Skin epidermis (tissue), 12 donors: Measurements from ENCODE around the gene CTDSP2.
"Not testable (repeated sequence)": the region's sequence is repeated elsewhere in the genome, so short reads cannot be mapped to it uniquely, and the experiment has no call there.

ENCODE experiments used
- H3K27ac ChIP-seq, 21 experiments: fragments of 200-600 bp; sonication (generic) in 11 of 21; one replicate each; pipeline ENCODE4 v1.5.0; 2020; ENCODE audit warnings: mild to moderate bottlenecking in 3 of 21, inconsistent platforms in 2 of 21, moderate library complexity in 2 of 21
- H3K4me3 ChIP-seq, 7 experiments: fragments of 200-600 bp; sonication (generic) in 2 of 7; one replicate each; pipeline ENCODE4 v1.5.0; 2020; ENCODE audit warnings: inconsistent platforms in 2 of 7, mild to moderate bottlenecking in 2 of 7, moderate library complexity in 1 of 7

The CTDSP2 gene

DNA sequence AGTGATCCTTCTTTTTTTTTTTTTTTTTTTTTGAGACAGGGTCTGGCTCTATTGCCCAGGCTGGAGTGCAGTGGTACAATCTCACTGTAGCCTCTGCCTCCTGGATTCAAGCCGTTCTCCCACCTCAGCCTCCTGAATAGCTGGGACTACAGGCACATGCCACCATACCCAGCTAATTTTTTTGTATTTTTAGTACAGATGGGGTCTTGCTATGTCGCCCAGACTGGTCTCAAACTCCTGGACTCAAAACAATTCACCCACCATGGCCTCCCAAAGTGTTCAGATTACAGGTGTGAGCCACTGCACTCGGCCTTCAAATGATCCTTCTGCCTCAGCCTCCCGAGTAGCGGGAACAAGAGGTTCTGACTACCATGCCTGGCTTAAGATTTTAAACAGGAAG lies 14.4 kb upstream of the CTDSP2 start:
- not testable (repeated sequence) for H3K4me3 ChIP-seq, H3K27ac ChIP-seq

DNA sequence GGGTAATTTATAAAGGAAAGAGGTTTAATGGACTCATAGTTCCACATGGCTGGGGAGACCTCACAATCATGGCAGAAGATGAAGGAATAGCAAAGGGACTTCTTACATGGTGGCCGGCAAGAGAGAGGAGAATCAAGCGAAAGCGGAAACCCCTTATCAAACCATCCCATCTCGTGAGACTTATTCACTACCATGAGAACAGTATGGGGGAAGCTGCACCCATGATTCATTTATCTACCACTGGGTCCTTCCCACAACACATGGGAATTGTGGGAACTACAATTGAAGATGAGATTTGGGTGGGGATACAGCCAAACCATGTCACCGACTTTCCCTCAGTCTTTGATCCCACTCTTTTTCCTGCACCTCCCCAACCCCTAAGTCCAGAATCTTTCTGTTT lies 12.6 kb upstream of the CTDSP2 start:
- Histone ChIP-seq H3K4me3 (no peak overlapping the region), H3K27ac (no peak overlapping the region)

DNA sequence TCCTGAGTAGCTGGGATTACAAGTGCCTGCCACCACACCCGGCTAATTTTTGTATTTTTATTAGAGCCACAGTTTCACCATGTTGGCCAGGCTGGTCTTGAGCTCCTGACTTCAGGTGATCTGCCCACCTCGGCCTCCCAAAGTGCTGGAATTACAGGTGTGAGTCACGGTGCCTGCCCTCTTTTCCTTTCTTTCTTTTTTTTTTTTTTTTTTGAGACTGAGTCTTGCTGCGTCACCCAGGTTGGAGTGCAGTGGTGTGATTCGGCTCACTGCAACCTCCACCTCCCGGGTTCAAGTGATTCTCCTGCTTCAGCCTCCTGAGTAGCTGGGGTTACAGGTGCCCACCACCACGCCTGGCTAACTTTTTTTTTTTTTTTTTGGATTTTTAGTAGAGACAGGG lies 11.6 kb upstream of the CTDSP2 start:
- not testable (repeated sequence) for H3K4me3 ChIP-seq, H3K27ac ChIP-seq

DNA sequence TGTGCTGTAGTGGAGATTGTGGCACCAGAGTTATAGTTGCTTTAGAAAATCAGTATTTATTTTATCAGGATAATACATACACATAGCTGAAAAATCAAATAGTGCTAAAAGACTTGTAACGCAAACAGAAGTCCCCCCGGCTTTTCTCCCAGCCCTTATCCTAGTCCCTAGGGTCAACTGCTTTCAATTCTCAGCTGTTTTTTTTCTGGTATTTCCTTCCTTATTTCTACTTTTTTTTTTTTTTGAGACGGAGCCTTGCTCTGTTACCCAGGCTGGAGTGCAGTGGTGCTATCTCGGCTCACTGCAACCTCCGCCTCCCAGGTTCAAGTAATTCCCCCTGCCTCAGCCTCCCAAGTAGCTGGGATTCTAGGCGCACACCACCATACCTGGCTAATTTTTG lies 8.4 kb upstream of the CTDSP2 start:
- no peak overlapping the region for H3K27ac ChIP-seq
- no peak overlapping the region for H3K4me3 ChIP-seq

DNA sequence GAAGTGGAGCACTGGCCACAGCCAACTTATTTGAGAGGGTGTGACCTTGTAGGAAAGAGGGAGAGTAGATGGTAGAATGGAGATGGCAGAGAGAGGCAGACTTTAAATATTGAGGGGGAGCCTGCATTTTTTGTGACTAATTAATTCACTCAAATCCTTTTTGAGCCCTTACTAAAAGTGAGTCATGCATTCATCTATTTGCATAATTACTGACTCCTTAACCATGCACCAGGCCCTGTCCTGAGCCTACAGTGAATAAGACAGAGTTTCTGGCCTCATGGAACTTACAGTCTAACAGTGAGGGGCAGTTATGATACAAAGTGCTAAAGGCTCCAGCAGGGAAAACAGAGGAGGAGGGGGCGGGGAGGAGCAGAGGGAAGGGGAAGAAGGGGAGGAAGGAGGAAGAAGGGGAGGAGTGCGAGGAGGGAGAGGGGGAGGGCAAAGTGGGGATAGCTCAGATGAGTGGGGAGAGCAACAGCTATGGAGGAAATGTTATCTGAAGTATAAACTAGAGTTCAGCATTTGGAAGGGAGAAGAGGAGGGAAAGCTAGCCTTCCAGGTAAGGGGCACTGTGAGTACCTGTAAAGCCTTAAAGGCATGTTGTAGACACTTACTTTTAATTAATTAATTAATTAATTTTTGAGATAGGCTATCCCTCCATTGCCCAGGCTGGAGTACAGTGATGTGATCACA lies 7.5 kb upstream of the CTDSP2 start:
- H3K4me3 ChIP-seq, result no peak overlapping the region
- H3K27ac ChIP-seq, result peak overlapping the region in 3 of 21 experiments; percentile 13 to 69 (median 50)

DNA sequence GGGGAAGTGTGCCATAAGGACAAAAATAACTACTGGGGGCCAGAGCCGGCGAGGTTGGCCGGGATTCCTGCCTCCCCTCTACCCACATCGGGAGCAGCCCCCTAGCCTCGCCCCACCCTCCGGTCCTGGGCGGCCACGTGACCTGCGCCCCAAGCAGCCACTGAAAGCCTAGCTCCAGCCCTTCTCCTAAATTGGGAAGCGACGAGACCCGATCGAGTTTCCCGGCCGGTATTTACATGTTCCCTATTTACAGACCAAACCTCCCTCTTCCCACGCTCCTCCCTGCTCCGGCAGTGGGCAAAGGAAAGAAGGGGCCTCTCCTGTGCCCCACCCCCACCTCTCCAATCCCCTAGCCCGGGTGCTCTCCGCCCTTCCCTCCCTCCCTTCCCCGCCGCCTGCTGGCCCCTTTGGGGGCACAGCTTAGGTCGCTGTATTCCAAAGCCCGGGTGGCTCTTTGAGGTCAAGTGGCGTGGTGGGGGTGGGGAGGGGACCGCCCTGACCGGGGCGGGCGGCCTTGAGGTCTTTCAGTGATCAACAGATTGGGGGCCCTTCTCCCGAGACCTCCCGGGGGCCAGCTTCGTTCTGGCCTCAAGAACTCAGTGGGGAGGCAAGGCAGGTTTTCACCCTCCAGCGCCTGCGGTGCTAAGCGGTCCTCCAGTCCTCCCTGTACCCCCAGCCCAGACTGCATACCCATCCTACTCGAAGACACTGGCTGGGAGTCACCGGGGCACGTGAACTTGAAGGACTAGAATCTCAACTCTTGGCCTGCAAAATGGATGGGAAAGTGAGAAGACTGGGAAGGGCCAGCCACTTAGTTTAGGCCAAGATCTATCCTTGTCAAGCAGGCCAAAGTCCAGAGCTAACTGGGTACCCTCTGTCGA lies 6.3 kb upstream of the CTDSP2 start:
- Histone ChIP-seq H3K27ac (peak overlapping the region in 16 of 21 experiments; percentile 1 to 69 (median 32)), H3K4me3 (peak overlapping the region in 5 of 7 experiments; percentile 6 to 24 (median 15))

DNA sequence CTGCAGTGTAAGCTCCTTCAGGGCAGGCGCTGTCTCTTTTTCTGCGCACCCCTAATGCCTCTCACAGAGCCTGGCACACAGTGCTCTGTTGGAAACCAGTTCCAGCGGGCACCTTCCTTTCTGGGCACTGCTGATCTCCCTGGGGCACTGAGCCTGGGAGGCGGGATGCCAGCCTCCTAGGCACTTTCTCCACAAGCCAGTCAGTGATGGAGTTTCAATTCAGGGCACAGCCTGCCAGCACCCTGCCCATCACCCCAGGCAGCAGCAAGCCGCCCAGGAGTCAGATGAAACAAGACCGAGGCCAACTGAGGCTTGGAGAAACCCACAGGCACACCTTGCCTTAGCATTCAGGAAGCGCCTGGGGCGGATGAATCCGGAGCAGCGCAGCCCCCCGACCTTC lies 5.7 kb upstream of the CTDSP2 start:
- H3K27ac ChIP-seq, result peak overlapping the region in 14 of 21 experiments; percentile 7 to 69 (median 34)
- peak overlapping the region in 5 of 7 experiments; percentile 6 to 24 (median 15) for H3K4me3 ChIP-seq

DNA sequence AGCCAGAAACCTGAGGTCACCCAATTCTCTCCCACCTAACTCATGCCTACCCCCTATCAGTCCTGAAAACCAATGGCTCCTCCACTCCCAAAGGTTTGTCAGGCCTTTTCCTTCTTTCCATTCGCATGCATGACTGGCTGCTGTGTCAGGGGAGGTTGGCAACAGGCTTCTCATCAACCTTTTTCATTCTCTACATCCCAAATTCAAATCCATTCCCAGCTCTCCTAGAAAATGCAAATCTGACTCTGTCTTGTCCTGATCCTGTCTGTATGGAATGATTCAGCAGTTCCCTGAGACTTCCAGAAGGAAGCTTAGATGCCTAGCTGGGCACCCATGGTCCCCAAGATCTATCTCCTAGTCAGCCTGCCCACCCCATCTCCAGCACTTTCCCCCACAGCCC lies 5.0 kb upstream of the CTDSP2 start:
- H3K27ac ChIP-seq, result peak overlapping the region in 2 of 21 experiments; percentile 38 to 50
- no peak overlapping the region for H3K4me3 ChIP-seq

DNA sequence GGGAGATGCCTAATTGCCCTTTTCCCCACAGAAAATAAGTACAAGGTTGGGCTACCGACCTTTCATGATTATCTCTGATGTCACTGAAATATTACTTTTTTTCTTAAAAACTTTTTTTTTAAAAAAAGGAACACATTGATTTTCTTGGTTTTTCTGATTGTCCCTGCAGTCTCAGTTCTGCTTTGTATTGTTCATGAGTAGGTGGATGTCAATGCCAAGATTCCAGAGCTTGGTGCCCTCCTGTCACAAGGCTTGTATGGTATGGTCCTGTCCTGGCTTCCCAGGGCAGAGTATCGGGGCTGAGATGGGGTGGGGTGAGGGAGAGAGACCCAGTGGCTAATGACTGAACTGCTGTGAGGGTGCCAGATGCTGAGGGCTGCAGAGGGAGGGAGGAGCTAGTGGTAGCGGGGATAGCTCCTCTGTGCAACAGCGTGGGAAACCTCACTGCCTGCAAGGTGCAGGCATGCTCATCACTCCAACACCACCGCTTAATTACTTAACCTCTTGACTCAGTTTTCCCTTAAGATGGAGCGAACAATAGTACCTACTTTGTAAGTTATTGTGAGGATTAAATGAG lies 4.4 kb upstream of the CTDSP2 start:
- no peak overlapping the region for H3K4me3 ChIP-seq
- no peak overlapping the region for H3K27ac ChIP-seq

DNA sequence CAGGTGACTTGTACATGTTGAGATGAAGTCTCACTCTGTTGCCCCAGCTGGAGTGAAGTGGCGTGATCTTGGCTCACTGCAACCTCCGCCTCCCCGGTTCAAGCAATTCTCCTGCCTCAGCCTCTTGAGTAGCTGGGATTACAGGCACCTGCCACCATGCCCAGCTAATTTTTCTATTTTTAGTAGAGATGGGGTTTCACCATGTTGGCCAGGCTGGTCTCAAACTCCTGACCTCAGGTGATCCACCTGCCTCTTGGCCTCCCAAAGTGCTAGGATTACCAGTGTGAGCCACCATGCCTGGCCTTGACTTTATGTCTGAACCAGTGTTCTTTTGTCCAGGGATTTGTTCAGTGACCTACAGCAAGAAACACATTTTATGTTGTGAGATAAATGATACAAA lies 2.9 kb upstream of the CTDSP2 start:
- not testable (repeated sequence) for H3K27ac ChIP-seq, H3K4me3 ChIP-seq

DNA sequence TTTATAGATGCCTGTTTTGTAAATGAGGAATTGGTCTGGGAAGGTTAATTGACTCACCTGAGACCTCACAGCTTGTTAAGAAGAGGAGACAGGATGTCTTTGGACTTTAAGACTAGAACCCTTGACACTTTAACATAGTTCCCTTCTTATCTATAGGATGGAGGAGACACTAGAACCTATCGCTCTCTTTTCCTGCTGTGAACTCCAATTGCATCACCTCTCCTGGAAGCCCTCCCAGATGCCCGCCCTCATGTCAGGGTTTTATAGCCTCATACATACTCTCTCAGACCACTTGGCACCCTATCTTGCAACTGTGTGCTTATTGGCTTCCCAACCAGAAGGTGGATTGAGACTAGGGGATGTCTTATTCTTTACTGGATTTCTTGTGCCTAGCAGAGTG lies 2.5 kb upstream of the CTDSP2 start:
- Histone ChIP-seq H3K27ac (no peak overlapping the region), H3K4me3 (no peak overlapping the region)

DNA sequence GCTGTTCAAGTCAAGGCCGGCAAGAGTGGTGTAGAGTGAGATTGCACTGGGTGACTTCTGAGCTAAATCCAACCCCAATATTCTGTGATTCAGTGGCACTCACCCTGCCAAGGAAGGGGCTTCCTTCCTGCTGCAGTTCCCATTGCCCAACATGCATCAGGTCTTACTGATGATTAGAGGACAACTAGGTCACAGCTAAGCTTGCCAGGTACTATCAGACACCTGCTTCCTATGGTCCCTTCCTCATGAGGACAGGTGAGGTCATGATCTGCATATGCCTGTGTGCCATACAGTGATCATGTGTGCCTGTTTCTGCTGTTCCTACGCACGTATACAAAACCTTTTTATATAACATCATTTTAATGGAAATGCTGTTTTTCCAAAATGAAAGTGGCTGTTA lies 1.7 kb upstream of the CTDSP2 start:
- Histone ChIP-seq H3K4me3 (no peak overlapping the region), H3K27ac (peak overlapping the region in 1 of 21 experiments; percentile 1)

DNA sequence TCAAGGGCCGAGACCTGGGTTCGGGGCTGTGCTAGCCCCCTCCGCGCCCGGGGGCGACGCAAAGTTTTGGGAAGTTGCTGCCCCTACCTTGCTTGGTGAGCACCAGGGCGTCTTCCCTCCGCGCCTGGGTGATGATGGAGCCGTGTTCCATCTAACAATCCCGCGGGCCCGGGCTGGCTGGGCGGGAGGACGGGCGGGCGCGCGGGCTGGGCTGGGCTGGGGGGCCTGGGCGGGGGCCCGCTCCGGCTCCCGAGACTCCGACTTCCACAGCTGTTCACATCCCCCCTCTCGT lies 298 bp downstream of the CTDSP2 start:
- Histone ChIP-seq H3K27ac (peak overlapping the region; percentile 85 to 100 (median 99)), H3K4me3 (peak overlapping the region; percentile 84 to 99 (median 89))

DNA sequence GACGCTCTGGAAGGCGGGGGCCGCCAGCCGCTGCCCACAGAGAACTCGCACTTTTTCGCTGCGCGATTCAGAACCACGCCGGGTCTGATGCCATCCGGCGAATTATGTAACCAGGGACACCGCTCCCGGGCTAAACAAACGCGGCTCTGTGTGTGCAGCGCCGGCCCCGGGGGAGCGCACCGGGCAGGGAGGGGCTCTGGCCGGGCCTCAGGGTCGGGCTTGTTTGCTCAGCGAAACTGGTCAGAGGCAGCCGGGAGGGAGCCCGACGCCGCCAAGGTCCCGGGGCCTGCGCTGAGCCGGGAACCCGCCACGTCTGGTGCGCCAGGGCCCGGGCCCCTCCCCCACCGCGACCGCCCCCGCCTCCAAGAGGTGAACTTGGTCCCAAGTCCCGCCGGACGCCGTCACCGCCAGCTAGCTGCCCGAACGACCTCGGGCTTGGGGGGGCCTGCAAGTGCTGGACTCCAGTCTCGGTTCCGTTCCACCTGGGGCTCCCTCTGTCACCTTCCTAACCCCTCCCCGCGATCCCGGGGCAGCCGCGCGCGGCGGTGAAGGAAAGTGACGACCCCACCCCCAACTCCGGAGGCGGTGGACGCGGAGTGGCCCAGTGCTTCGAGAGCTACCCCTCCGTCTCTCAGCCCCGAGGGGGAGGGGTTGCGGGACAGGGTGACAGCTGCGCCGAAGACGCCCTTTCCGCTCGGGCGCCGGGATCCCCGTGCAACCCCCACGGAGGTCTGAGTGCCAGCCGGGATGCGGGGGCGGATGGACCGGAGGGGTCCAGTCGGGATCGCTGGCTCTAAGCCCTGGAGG lies 848 bp downstream of the CTDSP2 start:
- H3K27ac ChIP-seq, result peak overlapping the region; percentile 85 to 100 (median 99)
- H3K4me3 ChIP-seq, result peak overlapping the region; percentile 84 to 99 (median 89)

DNA sequence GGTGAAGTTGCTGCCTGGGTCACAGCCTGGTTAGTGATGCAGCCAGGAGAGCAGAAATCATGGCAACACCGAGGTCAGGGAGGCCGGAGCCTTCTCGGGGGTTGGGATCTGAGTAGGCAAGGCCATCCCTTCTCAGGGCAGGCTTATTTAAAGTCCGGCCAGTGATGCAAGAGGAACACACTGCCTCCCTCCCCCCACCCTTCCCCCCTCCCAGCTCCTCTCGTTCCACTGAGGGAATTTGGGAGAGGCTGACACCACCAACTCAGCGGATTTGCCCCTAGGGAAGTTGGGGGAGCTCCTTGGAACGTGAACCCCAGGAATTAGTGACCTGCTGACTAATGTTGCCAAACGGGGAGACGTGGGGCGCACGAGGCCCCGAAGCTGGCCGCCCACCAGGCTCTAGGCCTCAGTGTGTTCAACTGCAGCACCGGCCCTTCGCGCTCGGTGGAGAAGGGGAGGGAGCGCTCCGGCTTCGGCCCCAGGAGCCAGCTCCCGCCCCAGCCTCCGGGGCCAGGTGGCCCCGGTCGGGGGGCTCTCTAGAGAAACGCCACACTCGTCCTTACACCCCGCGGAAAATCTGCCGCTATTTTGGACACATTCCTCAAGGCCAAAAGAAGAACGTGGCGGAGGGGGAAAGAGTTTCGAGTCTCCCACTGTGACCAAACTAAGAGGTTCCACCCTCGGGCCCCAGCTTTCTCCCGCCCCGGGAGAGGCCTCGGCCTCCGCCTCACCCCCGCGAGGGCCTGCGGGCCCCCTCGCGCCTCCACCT lies 1.6 kb downstream of the CTDSP2 start:
- H3K4me3 ChIP-seq, result peak overlapping the region; percentile 84 to 99 (median 89)

DNA sequence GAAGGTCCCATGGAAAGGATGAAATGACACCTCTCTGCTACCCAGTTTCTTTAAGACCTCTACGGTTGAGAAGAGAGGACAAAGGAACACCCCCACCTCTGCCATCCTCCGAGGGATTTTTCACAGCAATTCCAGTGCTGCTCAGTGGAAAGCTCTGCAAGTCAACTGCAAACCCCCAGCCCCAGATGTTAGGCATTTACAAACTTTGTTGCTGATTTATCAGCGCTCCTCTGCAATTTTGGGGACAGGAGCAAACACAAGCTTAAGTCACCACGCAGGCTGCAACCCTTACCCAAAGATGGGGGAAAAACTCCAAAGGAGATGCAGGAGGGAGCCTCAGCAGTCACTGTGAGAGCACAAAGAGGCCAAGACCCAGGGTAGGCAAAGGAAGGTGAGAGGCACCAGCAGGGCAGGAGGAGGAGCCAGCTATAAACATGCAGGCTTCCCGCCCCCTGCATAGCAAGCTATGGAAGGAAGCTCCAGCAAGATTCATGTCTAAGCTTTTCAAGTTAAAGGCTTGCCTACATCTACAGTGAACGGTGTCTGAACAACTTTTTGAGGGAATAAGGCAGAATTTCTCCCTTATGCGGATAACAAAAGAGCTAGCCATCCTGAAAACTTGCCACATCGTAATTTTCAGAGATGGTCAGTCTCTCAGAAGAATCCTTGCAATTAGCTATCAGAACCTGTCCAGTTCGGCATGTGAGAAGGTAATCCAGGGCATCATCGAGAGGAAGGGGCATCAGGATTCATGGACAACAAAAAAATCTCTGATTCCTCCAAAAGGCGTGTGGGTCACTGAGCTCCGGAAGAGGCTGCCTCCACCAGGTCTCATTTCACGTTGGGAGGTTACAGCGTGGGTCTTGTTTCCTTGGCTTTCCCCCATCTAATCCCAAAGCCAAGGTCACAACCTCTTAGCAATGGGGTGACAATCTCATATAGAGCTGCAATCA lies 3.9 kb downstream of the CTDSP2 start:
- peak overlapping the region in 7 of 21 experiments; percentile 3 to 100 (median 97) for H3K27ac ChIP-seq
- H3K4me3 ChIP-seq, result peak overlapping the region in 3 of 7 experiments; percentile 84 to 99 (median 87)

More for the DNA sequence above, 1.6 kb downstream of the CTDSP2 start:
- peak overlapping the region; percentile 85 to 100 (median 99) for H3K27ac ChIP-seq

DNA sequence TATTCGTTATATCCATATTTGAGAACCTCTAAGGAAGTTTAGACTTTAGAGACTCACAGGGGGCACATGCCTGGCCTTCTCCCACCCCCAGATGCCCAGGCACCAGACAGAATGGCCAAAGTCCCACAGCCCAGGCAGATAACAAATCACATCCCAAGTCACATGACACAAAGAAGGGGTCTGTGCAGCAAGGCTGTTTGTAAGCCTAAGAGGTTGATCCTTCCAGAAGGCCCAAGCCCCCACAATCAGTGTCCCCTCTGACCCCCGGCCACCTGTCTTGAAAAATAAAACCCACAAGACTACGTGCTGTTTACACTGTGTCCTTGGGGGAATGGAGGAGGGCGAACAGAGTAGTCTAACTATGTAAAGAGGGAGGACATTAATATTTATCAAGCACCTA lies 5.1 kb downstream of the CTDSP2 start:
- Histone ChIP-seq H3K4me3 (no peak overlapping the region), H3K27ac (peak overlapping the region in 6 of 21 experiments; percentile 5 to 68 (median 20))

DNA sequence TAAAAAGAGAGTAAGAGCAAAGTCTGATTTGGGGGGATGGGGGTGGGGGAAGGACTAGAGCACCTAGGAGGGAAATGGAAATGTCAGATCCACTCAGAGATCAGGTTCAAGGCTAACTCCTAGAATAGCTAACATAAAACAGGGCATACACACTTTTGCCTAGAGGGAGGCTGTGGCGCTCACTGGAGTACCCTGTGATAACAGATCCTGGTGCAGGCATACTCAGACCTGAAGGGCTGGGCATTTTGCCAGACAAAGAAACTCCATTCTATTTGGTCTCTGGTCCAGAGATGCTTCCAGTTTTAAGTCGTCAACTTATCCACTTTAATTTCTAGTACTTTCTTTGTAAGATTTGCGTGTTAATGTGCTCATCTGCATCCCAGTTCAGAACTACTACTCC lies 5.8 kb downstream of the CTDSP2 start:
- Histone ChIP-seq H3K27ac (peak overlapping the region in 8 of 21 experiments; percentile 12 to 68 (median 50)), H3K4me3 (no peak overlapping the region)
